HEK293 (cell line): ENCODE data around the gene ZFYVE1.
"Not testable (repeated sequence)": the region's sequence is repeated elsewhere in the genome, so short reads cannot be mapped to it uniquely, and the experiment has no call there.

Experiments
- CTCF ChIA-PET: fragments of 350-600 bp; formaldehyde crosslinking; extraction: SDS; loops from one replicate; lab custom pipeline; 2021; ENCODE audit warnings: antibody characterized with exemption; lab: Yijun Ruan, JAX
- POLR2A ChIA-PET: fragments of 300-600 bp; formaldehyde crosslinking; extraction: SDS; loops from one replicate; lab custom pipeline; 2020; ENCODE audit warnings: antibody characterized with exemption, inconsistent platforms; lab: Yijun Ruan, JAX
- H3K27ac ChIP-seq: fragments of 200-500 bp; sonication (Bioruptor generic); 2 replicates; pipeline ENCODE4 v1.5.1; 2014; ENCODE audit warnings: low read depth, low read length, control low read depth, inconsistent platforms; ENCODE audit errors: extremely low read depth
- H3K36me3 ChIP-seq, 2 experiments: fragments of 200-500 bp in 1 of 2; sonication (Bioruptor generic) in 1 of 2; 1 replicate in 1 of 2; 2 replicates in 1 of 2; pipeline ENCODE4 v1.5.1; 2014 to 2017; ENCODE audit warnings: inconsistent platforms in 2 of 2, low read length in 2 of 2; ENCODE audit not compliant: control insufficient read depth in 2 of 2, insufficient read depth in 1 of 2
- H3K4me1 ChIP-seq: fragments of 200-500 bp; sonication (Bioruptor generic); 2 replicates; pipeline ENCODE4 v1.5.1; 2014; ENCODE audit warnings: mild to moderate bottlenecking, low read length, inconsistent platforms; ENCODE audit not compliant: control insufficient read depth, insufficient read depth
- H3K4me3 ChIP-seq: 2 replicates; pipeline ENCODE4 v1.5.1; 2011; ENCODE audit warnings: low read depth, mild to moderate bottlenecking, control low read depth, low read length, moderate library complexity
- H3K9me3 ChIP-seq: fragments of 200-500 bp; sonication (Bioruptor generic); 2 replicates; pipeline ENCODE4 v1.5.1; 2014; ENCODE audit warnings: low read depth, low read length, inconsistent platforms; ENCODE audit not compliant: control insufficient read depth, insufficient read depth
- KLF10 ChIP-seq: fragments of 450-650 bp; IDR thresholded peaks from 2 replicates; pipeline ENCODE4 v1.5.1; 2018; ENCODE audit warnings: missing biosample characterization, mild to moderate bottlenecking, missing genetic modification characterization
- OVOL3 ChIP-seq: fragments of 450-650 bp; formaldehyde crosslinking; IDR thresholded peaks from 2 replicates; pipeline ENCODE4 v1.5.1; 2016; ENCODE audit warnings: missing biosample characterization, missing genetic modification characterization
- RBAK ChIP-seq: fragments of 450-650 bp; formaldehyde crosslinking; IDR thresholded peaks from 2 replicates; pipeline ENCODE4 v1.5.1; 2016; ENCODE audit warnings: missing biosample characterization, missing genetic modification characterization
- ZBTB48 ChIP-seq: fragments of 450-650 bp; formaldehyde crosslinking; IDR thresholded peaks from 2 replicates; pipeline ENCODE4 v1.5.1; 2016; ENCODE audit warnings: missing biosample characterization, missing genetic modification characterization
- ZNF114 ChIP-seq: fragments of 450-650 bp; formaldehyde crosslinking; IDR thresholded peaks from 2 replicates; pipeline ENCODE4 v1.5.0; 2017; ENCODE audit warnings: missing biosample characterization, missing genetic modification characterization
- ZNF157 ChIP-seq: fragments of 450-650 bp; formaldehyde crosslinking; IDR thresholded peaks from 2 replicates; pipeline ENCODE4 v1.5.1; 2016; ENCODE audit warnings: missing biosample characterization, missing genetic modification characterization
- ZNF184 ChIP-seq: fragments of 450-650 bp; IDR thresholded peaks from 2 replicates; pipeline ENCODE4 v1.5.1; 2018; ENCODE audit warnings: missing biosample characterization, mild to moderate bottlenecking, missing genetic modification characterization
- ZNF23 ChIP-seq: fragments of 450-650 bp; formaldehyde crosslinking; IDR thresholded peaks from 2 replicates; pipeline ENCODE4 v1.5.1; 2016; ENCODE audit warnings: missing biosample characterization, missing genetic modification characterization, borderline replicate concordance
- ZNF292 ChIP-seq: fragments of 450-650 bp; formaldehyde crosslinking; IDR thresholded peaks from 2 replicates; pipeline ENCODE4 v1.5.1; 2016; ENCODE audit warnings: low read depth, missing biosample characterization, missing genetic modification characterization, borderline replicate concordance
- ZNF423 ChIP-seq: fragments of 450-650 bp; formaldehyde crosslinking; IDR thresholded peaks from 2 replicates; pipeline ENCODE4 v1.5.1; 2016; ENCODE audit warnings: missing biosample characterization, missing genetic modification characterization
- ZNF549 ChIP-seq: fragments of 450-650 bp; IDR thresholded peaks from 2 replicates; pipeline ENCODE4 v1.5.1; 2018; ENCODE audit warnings: missing biosample characterization, missing genetic modification characterization, mild to moderate bottlenecking, inconsistent platforms, moderate library complexity
- ZNF621 ChIP-seq: fragments of 450-650 bp; formaldehyde crosslinking; IDR thresholded peaks from 2 replicates; pipeline ENCODE4 v1.5.1; 2017; ENCODE audit warnings: missing biosample characterization, missing genetic modification characterization
- ZNF768 ChIP-seq: fragments of 450-650 bp; formaldehyde crosslinking; IDR thresholded peaks from 2 replicates; pipeline ENCODE4 v1.5.1; 2018; ENCODE audit warnings: missing biosample characterization, mild to moderate bottlenecking, missing genetic modification characterization
- ZNF792 ChIP-seq: fragments of 450-650 bp; formaldehyde crosslinking; IDR thresholded peaks from 2 replicates; pipeline ENCODE4 v1.5.1; 2016; ENCODE audit warnings: missing biosample characterization, missing genetic modification characterization
- ZNF843 ChIP-seq: fragments of 450-650 bp; formaldehyde crosslinking; IDR thresholded peaks from 2 replicates; pipeline ENCODE4 v1.5.1; 2016; ENCODE audit warnings: missing biosample characterization, missing genetic modification characterization
- TF ChIP-seq, protein P1 (sequence below): fragments of 450-650 bp; formaldehyde crosslinking; IDR thresholded peaks from 2 replicates; pipeline ENCODE4 v1.5.1; 2017; ENCODE audit warnings: missing biosample characterization, missing genetic modification characterization
- TF ChIP-seq, protein P2 (sequence below): fragments of 450-650 bp; formaldehyde crosslinking; conservative IDR thresholded peaks from 2 replicates; pipeline ENCODE4 v1.5.1; 2016; ENCODE audit warnings: low read depth, missing biosample characterization, missing genetic modification characterization

The ZFYVE1 gene

DNA sequence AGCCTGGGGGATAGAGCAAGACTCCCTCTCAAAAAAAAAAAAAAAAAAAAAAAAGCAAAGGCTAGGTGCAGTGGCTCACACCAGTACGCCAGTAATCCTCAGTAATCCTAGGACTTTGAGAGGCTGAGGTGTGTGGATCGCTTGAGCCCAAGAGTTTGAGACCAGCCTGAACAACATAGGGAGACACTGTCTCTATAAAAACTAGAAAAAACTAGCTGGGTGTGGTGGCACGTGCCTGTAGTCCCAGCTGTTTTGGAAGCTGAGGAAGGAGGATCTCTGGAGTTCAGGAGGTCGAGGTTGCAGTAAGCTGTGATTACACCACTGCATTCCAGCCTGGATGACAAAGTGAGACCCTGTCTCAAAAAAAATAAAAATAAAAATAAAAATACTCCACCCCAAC, 22.5 kb upstream of the ZFYVE1 start (continued):
- TF ChIP-seq, protein P1, sequence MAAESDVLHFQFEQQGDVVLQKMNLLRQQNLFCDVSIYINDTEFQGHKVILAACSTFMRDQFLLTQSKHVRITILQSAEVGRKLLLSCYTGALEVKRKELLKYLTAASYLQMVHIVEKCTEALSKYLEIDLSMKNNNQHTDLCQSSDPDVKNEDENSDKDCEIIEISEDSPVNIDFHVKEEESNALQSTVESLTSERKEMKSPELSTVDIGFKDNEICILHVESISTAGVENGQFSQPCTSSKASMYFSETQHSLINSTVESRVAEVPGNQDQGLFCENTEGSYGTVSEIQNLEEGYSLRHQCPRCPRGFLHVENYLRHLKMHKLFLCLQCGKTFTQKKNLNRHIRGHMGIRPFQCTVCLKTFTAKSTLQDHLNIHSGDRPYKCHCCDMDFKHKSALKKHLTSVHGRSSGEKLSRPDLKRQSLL (tag by site-specific recombination), result no peak
- TF ChIP-seq ZNF768 (no peak), ZNF843 (tag by site-specific recombination) (no peak), RBAK (tag by site-specific recombination) (no peak), ZNF549 (tag by site-specific recombination) (no peak)

DNA sequence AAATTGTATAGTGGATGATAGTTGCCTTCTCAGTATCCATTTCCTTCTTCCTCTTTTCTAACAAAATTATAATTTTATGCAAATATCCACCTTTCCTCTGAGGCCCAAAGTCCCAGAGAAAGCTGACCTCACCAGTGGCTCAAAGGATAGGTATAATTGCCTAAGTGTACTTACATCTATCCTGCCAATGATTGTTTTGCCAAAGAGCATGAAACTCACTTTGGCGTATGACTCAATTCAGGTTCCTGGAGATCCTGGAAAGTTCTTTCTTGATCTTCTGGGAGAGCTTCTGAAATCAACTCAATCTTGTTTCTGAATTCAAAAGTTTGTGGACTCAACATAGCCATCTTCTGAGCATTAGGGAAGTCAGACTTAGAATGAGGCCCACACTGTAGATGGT, 20.9 kb upstream of the ZFYVE1 start:
- no peak for TF ChIP-seq ZNF292 (tag by site-specific recombination)
- TF ChIP-seq ZNF114 (tag by site-specific recombination), result no peak
- TF ChIP-seq ZNF184 (tag by site-specific recombination), result no peak
- TF ChIP-seq OVOL3 (tag by site-specific recombination), result no peak
- TF ChIP-seq ZNF792 (tag by site-specific recombination), result no peak
- TF ChIP-seq ZBTB48 (tag by site-specific recombination), result no peak
- no peak for TF ChIP-seq ZNF23 (tag by site-specific recombination)
- TF ChIP-seq ZNF423, result no peak
- no peak for TF ChIP-seq ZNF621 (tag by site-specific recombination)
- TF ChIP-seq ZNF157 (tag by site-specific recombination), result no peak
- TF ChIP-seq, protein P2, sequence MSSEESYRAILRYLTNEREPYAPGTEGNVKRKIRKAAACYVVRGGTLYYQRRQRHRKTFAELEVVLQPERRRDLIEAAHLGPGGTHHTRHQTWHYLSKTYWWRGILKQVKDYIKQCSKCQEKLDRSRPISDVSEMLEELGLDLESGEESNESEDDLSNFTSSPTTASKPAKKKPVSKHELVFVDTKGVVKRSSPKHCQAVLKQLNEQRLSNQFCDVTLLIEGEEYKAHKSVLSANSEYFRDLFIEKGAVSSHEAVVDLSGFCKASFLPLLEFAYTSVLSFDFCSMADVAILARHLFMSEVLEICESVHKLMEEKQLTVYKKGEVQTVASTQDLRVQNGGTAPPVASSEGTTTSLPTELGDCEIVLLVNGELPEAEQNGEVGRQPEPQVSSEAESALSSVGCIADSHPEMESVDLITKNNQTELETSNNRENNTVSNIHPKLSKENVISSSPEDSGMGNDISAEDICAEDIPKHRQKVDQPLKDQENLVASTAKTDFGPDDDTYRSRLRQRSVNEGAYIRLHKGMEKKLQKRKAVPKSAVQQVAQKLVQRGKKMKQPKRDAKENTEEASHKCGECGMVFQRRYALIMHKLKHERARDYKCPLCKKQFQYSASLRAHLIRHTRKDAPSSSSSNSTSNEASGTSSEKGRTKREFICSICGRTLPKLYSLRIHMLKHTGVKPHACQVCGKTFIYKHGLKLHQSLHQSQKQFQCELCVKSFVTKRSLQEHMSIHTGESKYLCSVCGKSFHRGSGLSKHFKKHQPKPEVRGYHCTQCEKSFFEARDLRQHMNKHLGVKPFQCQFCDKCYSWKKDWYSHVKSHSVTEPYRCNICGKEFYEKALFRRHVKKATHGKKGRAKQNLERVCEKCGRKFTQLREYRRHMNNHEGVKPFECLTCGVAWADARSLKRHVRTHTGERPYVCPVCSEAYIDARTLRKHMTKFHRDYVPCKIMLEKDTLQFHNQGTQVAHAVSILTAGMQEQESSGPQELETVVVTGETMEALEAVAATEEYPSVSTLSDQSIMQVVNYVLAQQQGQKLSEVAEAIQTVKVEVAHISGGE (tag by site-specific recombination), result no peak
- no peak for TF ChIP-seq KLF10 (tag by site-specific recombination)
- no peaks in the 10 kb centered on the region for H3K9me3 ChIP-seq
- CTCF ChIA-PET, result no interaction called here
- POLR2A ChIA-PET, result no interaction called here
- H3K27ac ChIP-seq, result no peak overlapping the region
- H3K36me3 ChIP-seq, result no peaks in the 10 kb centered on the region
- no peak overlapping the region for H3K4me3 ChIP-seq
- no peaks in the 10 kb centered on the region for H3K4me1 ChIP-seq

DNA sequence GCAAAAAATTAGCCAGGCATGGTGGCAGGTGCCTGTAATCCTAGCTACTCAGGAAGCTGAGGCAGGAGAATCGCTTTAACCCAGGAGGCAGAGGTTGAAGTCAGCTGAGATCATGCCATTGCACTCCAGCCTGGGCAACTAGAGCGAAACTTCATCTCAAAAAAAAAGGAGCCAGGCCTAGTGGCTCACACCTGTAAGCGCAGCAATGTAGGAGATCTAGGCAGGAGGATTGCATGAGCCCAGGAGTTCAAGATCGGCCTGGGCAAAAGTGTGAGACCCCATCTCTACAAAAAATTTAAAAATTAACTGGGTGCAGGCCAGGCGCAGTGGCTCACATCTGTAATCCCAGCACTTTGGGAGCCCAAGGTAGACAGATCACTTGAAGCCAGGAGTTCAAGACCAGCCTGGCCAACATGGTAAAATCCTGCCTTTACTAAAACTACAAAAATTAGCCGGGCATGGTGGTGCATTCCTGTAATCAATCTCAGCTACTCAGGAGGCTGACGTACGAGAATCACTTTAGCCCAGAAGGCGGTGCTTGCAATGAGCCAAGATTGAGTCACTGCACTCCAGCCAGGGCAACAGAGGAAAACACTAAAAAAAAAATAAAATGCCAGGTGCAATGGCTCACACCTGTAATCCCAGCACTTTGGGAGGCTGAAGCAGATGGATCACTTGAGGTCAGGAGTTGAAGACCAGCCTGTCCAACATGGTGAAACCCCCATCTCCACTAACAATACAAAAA, 10.0 kb upstream of the ZFYVE1 start:
- not testable (repeated sequence) for H3K4me1 ChIP-seq, H3K4me3 ChIP-seq, H3K36me3 ChIP-seq, H3K9me3 ChIP-seq, H3K27ac ChIP-seq
- ChIA-PET CTCF (interaction anchor here (0.5 to 0.9 kb wide), 2 partner anchors 13 to 24 kb away, joined by 3 to 4 read pairs; no protein-coding TSS in a partner anchor), POLR2A (interaction anchor here (2.6 kb wide), 1 partner anchor 10 kb away, joined by 7 read pairs; the partner anchor contains the start of gene ZFYVE1)
